GM21723 (cell line): Measurements from ENCODE around the gene GMEB1.
"Not testable (repeated sequence)": the region's sequence is repeated elsewhere in the genome, so short reads cannot be mapped to it uniquely, and the experiment has no call there.

ENCODE experiments used
- ATAC-seq: cut with Tn5 transposase; IDR thresholded peaks from one replicate; pipeline ENCODE4 v1.9.1; 2021; ENCODE audit warnings: mild to moderate bottlenecking, moderate library complexity; ENCODE audit not compliant: unreplicated experiment

GMEB1 gene

GRCh38 chr1:28668191-28668955, at the start of gene GMEB1:
TSS of gene GMEB1 (plus strand) at chr1:28668784. CDS start at chr1:28683613, 14,829 bp downstream.
- peak; percentile 75 for ATAC-seq

GRCh38 chr1:28631713-28632112, 36.9 kb upstream of the GMEB1 start:
- no peak for ATAC-seq

GRCh38 chr1:28632560-28632959, 36.0 kb upstream of the GMEB1 start:
- no peak for ATAC-seq

- ATAC-seq = no peak
These were observed 27.8 kb upstream of the GMEB1 start for GRCh38 chr1:28640766-28641165.

- ATAC-seq = peak; percentile 13
These were observed 26.3 kb upstream of the GMEB1 start for GRCh38 chr1:28642056-28642846.

GRCh38 chr1:28642847-28643635, 25.5 kb upstream of the GMEB1 start, which contains the start of gene TAF12:
TSS of gene TAF12 (minus strand) at chr1:28643067. CDS start at chr1:28622081, 20,986 bp downstream.
- ATAC-seq = peak; percentile 75

GRCh38 chr1:28644494-28644893, 24.1 kb upstream of the GMEB1 start:
- ATAC-seq = no peak

GRCh38 chr1:28645406-28645805, 23.2 kb upstream of the GMEB1 start:
- ATAC-seq = not testable (repeated sequence)

GRCh38 chr1:28646040-28646439, 22.5 kb upstream of the GMEB1 start:
- ATAC-seq = no peak

GRCh38 chr1:28648008-28648473, 20.5 kb upstream of the GMEB1 start:
- ATAC-seq = peak; percentile 66

- ATAC-seq = peak; percentile 67
These were observed 19.9 kb upstream of the GMEB1 start, which contains the start of gene RNU11 for GRCh38 chr1:28648474-28649198. TSS of gene RNU11 (plus strand) at chr1:28648600.

GRCh38 chr1:28653063-28653462, 15.5 kb upstream of the GMEB1 start:
- ATAC-seq = not testable (repeated sequence)

- not testable (repeated sequence) for ATAC-seq
These were observed 14.7 kb upstream of the GMEB1 start for GRCh38 chr1:28653870-28654269.

- ATAC-seq = not testable (repeated sequence)
These were observed 12.9 kb upstream of the GMEB1 start for GRCh38 chr1:28655448-28656311.

- no peak for ATAC-seq
These were observed 12.2 kb upstream of the GMEB1 start for GRCh38 chr1:28656335-28656734.

GRCh38 chr1:28663871-28664470, 4.6 kb upstream of the GMEB1 start:
- ATAC-seq = no peak

GRCh38 chr1:28666806-28667205, 1.8 kb upstream of the GMEB1 start:
- no peak for ATAC-seq

GRCh38 chr1:28668956-28669723, 556 bp downstream of the GMEB1 start:
- peak; percentile 44 for ATAC-seq
